SK-MEL-5 (cell line): ENCODE data around the gene SLC24A4. TPM values are rescaled to one million over a fixed set of nuclear protein-coding genes. Genes with fewer than 3 reads are reported as not detected.

Source experiments
- DNase-seq: peaks from one replicate; pipeline ENCODE4 v3.0.0-alpha.2; 2016; ENCODE audit warnings: low read depth, low spot score
- in situ Hi-C: cut with HindIII; loops from 2 replicates; pipeline ENCODE4 v1.10.0; 2016; ENCODE audit warnings: low sequenced_read_pairs, high pct_unique_total_duplicates, low pct_unique_long_range_greater_than_20kb
- total RNA-seq: library from RNA; depleted of rRNA; stranded (reverse); fragments of >200 nt; shearing (Covaris generic); gene quantifications from 2 replicates; pipeline ENCODE4 v1.2.3, GENCODE V29; 2014

Gene SLC24A4
- total RNA-seq, 1 experiment from 2014 or later, result 0.24 TPM

- in situ Hi-C loops, result no loop called here
- peak; percentile 66 for DNase-seq
These were observed 29.4 kb downstream of the SLC24A4 start for GRCh38 chr14:92352158-92352985.

- in situ Hi-C loops, result no loop called here
- DNase-seq, result no peak
These were observed 30.5 kb downstream of the SLC24A4 start for GRCh38 chr14:92353447-92353846.

- in situ Hi-C loops, result no loop called here
- no peak for DNase-seq
These were observed 33.7 kb downstream of the SLC24A4 start for GRCh38 chr14:92356677-92357076.

- in situ Hi-C loops, result no loop called here
- no peak for DNase-seq
These were observed 37.8 kb downstream of the SLC24A4 start for GRCh38 chr14:92360651-92361370.

GRCh38 chr14:92362781-92363235 is 39.8 kb downstream of the SLC24A4 start:
- in situ Hi-C loops, result no loop called here
- DNase-seq, result no peak

- in situ Hi-C loops, result no loop called here
- no peak for DNase-seq
These were observed 43.3 kb downstream of the SLC24A4 start for GRCh38 chr14:92366237-92366636.

GRCh38 chr14:92368001-92368400 is 45.0 kb downstream of the SLC24A4 start:
- in situ Hi-C loops, result no loop called here
- DNase-seq, result peak; percentile 50

- in situ Hi-C loops, result no loop called here
- DNase-seq, result no peak
These were observed 46.1 kb downstream of the SLC24A4 start for GRCh38 chr14:92369097-92369496.

GRCh38 chr14:92372230-92372629 is 49.3 kb downstream of the SLC24A4 start:
- DNase-seq, result no peak
- in situ Hi-C loops, result no loop called here

- no peak for DNase-seq
- in situ Hi-C loops, result no loop called here
These were observed 50.4 kb downstream of the SLC24A4 start for GRCh38 chr14:92373336-92373735.

GRCh38 chr14:92380131-92380530 is 57.2 kb downstream of the SLC24A4 start:
- in situ Hi-C loops, result no loop called here
- no peak for DNase-seq

GRCh38 chr14:92380582-92380981 is 57.6 kb downstream of the SLC24A4 start:
- DNase-seq, result no peak
- in situ Hi-C loops, result no loop called here

- in situ Hi-C loops, result no loop called here
- DNase-seq, result peak; percentile 42
These were observed 59.7 kb downstream of the SLC24A4 start for GRCh38 chr14:92382677-92383076.

GRCh38 chr14:92383805-92384204 is 60.8 kb downstream of the SLC24A4 start:
- DNase-seq, result no peak
- in situ Hi-C loops, result no loop called here

- in situ Hi-C loops, result no loop called here
- DNase-seq, result no peak
These were observed 61.6 kb downstream of the SLC24A4 start for GRCh38 chr14:92384461-92385133.

- no peak for DNase-seq
- in situ Hi-C loops, result no loop called here
These were observed 62.6 kb downstream of the SLC24A4 start for GRCh38 chr14:92385561-92385960.

- DNase-seq, result no peak
- in situ Hi-C loops, result no loop called here
These were observed 63.2 kb downstream of the SLC24A4 start for GRCh38 chr14:92386165-92386564.

GRCh38 chr14:92386637-92387036 is 63.7 kb downstream of the SLC24A4 start:
- in situ Hi-C loops, result no loop called here
- no peak for DNase-seq
